HG02763 (cell line): ENCODE results near the gene CASP4.
A peak's percentile ranks its signal among the peaks of the same experiment; 100 is the strongest.
"Not testable (repeated sequence)": the region's sequence is repeated elsewhere in the genome, so short reads cannot be mapped to it uniquely, and the experiment has no call there.

Experiments
- ATAC-seq: cut with Tn5 transposase; IDR thresholded peaks from one replicate; pipeline ENCODE4 v1.9.1; 2021; ENCODE audit warnings: mild to moderate bottlenecking, moderate library complexity; ENCODE audit not compliant: unreplicated experiment

Gene CASP4

DNA sequence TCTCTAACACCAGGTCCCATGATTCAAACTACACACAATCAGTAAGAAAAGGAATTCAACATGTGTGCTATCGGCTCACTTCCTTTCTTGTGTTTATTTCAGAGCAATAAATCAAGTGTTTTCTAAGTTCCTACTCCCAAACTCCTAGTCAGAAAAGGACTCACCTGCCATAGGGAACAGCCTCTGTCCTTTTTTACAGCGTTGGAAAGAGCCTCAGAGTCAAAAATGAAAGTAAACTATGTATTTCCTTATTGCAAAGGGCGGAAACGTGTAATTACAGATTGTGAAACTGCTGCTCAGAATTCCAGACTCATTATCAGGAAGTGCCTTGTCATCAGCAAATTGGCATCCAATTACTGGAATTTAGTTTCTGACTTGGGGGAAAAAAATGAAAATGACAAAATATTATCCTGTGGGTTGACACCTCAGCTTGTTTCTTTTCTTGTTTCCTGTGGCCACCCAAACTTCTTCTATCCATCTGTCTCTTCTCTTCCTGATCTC, at the start of gene CASP4:
Gene CASP4 (minus strand): TSS at position 220 of the 501 bp plus-strand sequence. CDS start 49 bp downstream, at position 171.
- peak; percentile 94 for ATAC-seq

DNA sequence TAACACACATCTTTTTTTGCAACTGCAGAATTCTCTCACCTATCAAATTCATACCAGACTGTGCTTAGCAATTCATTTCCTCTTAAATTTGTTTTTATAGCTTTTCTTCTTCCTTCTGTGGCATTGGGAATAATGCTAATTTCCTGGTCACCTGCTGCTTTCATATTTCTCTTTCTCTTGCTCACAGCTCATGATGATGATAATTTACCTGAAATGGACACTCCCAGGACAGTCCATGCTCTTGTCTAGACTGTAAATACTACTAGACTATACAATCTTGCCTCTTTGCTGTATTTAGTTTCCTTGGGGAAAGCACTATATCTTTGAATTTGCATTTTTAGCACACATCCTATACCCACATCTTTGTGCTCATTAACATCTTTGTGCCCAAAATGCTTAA, 39.1 kb upstream of the CASP4 start:
- ATAC-seq = no peak

DNA sequence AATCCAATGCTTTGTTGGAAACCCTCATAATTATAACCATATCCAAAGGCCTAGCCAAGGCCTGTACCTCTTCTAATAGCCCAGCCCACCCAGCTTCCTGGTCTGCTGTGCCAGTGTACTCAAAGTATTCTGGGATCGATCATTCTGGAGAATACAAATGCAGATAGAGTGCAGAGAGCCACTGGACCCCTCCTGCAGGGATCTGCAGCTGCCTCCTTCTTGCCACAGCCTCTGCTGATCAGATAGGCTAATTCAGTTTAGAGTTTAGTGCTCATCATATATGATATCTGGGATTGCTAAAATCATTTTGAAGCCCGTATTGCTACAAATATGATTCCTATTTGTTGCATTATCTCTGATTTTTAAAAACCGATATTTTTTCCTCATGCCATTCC, 37.1 kb upstream of the CASP4 start:
- ATAC-seq = no peak

DNA sequence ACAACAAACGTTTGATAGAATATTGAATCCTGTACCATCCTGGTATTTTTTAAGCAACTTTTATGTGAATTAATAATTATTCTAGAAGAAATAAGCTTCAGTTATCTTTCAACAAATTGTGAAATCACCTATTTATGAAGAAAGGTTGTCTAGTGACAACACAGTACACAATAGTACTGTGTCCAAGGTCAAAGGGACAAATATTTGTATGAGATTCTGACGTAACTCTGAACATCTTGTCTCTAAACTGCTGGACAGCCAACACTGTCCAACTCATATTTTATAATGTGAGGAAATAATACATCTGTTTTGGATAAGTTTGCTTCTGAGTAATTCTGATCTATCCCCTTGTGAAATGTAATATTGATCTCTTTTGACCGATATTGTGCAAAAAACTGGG, 35.6 kb upstream of the CASP4 start:
- no peak for ATAC-seq

GRCh38 chr11:105003151-105003550, 34.8 kb upstream of the CASP4 start:
- ATAC-seq = no peak

DNA sequence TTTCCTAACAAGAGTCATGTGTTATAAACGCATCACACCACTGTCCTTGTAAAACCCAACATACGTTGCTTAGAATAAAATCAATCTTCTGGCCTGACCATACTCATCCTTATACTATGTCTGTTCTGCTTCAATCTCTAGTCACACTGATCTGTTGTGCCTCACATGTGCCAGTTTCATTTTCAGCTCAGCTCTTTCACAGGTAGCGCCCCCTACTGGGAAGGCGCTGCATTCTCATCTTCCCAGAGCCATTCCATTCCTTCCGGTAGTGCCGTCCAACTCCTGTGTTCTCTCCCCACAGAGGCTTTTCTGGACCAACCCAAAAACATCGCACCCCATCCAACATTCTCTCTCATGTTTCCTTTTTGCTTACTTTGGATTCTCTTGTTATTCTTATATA, 32.4 kb upstream of the CASP4 start:
- peak; percentile 89 for ATAC-seq

DNA sequence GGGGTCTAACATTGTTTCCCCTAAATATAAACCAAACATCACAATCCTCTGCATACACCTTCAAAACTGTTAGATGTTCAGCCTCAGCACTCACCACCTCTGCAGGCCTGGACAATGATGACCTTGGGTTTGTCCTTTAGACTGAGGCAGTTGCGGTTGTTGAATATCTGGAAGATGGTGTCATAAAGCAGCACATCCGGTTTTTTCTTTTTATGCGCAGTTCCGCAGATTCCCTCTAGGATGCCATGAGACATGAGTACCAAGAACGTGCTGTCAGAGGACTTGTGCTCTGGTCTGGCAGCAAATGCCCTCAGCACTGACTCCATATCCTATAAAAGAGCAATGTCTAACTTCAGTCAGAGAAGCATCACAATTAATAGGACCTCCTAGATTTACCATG, 31.8 kb upstream of the CASP4 start:
- ATAC-seq = no peak

- ATAC-seq = no peak
Observed at GRCh38 chr11:104999721-105000120, 31.3 kb upstream of the CASP4 start.

- ATAC-seq = no peak
Observed at GRCh38 chr11:104997288-104997687, 28.9 kb upstream of the CASP4 start.

- ATAC-seq = no peak
Observed at GRCh38 chr11:104995001-104995408, 26.6 kb upstream of the CASP4 start.

- ATAC-seq = no peak
Observed at GRCh38 chr11:104992781-104993180, 24.4 kb upstream of the CASP4 start.

DNA sequence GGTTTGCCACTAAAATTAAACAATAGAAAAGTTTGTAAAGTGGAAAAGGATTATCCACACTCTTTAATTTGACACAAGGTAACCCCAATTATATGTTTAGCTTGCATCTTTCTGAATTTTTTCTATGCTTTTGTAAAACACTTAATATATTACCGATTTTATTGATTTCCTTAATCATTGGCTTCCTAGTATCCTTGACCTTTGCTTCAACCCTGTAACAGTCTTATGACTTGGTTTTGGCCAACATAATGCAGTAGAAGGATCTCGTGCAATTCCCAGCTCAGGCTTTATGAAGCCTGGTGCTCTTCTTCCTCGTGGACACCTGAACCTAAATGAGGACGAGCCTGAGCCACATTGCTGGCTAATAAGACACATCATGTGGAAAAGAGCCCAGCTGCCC, 23.6 kb upstream of the CASP4 start:
- ATAC-seq = no peak

GRCh38 chr11:104984808-104985207, 16.4 kb upstream of the CASP4 start:
- ATAC-seq = no peak

- ATAC-seq = no peak
Observed at GRCh38 chr11:104979839-104980238, 11.5 kb upstream of the CASP4 start.

- ATAC-seq = no peak
Observed at GRCh38 chr11:104973616-104974015, 5.2 kb upstream of the CASP4 start.

- ATAC-seq = not testable (repeated sequence)
Observed at GRCh38 chr11:104972924-104973323, 4.5 kb upstream of the CASP4 start.

DNA sequence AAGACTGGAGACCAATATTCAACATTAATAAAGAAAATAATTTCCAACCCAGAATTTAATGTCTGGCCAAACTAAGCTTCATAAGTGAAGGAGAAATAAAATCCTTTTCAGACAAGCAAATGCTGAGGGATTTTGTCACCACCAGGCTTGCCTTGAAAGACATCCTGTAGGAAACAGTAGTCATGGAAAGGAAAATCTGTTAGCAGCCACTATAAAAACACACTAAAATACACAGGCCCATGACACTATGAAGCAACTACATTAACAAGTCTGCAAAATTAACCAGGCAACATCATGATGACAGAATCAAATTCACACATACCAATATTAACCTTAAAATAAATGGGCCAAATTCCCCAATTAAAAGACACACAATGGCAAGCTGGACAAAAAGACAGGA, 2.4 kb upstream of the CASP4 start:
- ATAC-seq = no peak

GRCh38 chr11:104968856-104969776, 742 bp upstream of the CASP4 start:
- no peak for ATAC-seq

- no peak for ATAC-seq
Observed at GRCh38 chr11:104967534-104968354, 630 bp downstream of the CASP4 start.

DNA sequence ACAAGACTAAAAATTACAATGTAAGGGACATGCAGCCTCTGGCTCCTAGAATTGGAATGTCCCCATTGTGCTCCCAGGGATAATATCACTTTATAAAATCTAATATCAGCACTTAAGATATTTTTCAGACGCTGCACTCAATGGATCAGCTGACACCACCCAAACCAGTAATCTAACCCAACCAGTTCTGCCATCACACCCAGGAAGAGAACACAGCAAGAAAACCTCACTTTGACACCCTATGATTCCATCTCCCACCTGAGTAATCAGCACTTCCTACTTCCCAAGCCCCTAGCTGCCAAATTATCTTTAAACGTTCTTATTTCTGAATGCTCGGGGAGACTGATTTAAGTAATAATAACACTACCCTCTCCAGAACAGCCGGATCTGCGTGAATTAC, 2.6 kb downstream of the CASP4 start:
- ATAC-seq = no peak

GRCh38 chr11:104964247-104964646, 4.1 kb downstream of the CASP4 start:
- ATAC-seq = no peak

DNA sequence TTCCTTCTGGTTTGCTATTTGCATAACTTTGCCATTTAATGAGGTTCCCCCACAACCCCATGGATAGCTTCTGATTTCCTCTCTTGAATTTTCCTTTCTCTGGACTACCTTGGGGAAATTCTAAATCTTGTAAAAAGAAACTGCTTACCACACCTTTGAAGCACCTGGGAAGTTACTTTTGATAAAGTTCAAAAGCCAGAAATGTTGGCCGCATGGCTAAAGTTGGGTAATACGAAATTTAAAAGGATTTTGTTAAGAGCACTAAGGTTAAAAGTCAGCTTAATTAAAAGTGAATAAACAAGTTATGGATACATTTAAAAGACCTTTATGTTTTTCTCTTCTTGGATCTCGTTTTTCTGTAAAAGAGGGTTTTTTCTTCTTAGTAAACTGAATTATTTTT, 5.5 kb downstream of the CASP4 start:
- ATAC-seq = no peak
